ENCODE measurements around the gene MACROH2A2. TPM values are rescaled to one million over a fixed set of nuclear protein-coding genes. Genes with fewer than 3 reads are reported as not detected.

Gene MACROH2A2
- total RNA-seq, 1 donor from 2014 or later, result 8.2 TPM

- intact Hi-C loops (cut with DNase I), result no loop called here
- no peak for TF ChIP-seq CTCF (IDR thresholded peaks at IDR 0.05)
Observed at GRCh38 chr10:70124918-70125317, 72.3 kb downstream of the MACROH2A2 start.

GRCh38 chr10:70125918-70126552 is 73.4 kb downstream of the MACROH2A2 start:
- H3K4me1 ChIP-seq, result no peaks in the 10 kb centered on the region
- peaks cover 4 to 19% of the 10 kb centered on the region in 2 donors for H3K36me3 ChIP-seq
- intact Hi-C loops (cut with DNase I), result no loop called here
- no peak for TF ChIP-seq CTCF (IDR thresholded peaks at IDR 0.05)
- no peaks in the 10 kb centered on the region for H3K9me3 ChIP-seq
- H3K4me3 ChIP-seq, result no peak overlapping the region
- no peak for DNase-seq (ENCODE audit: low spot score in 2 of 2)
- H3K27me3 ChIP-seq, result no peaks in the 10 kb centered on the region
- no peak overlapping the region for H3K27ac ChIP-seq

More at GRCh38 chr10:70124918-70125317, 72.3 kb downstream of the MACROH2A2 start:
- Histone ChIP-seq H3K36me3 (peaks cover 12 to 31% of the 10 kb centered on the region in 2 donors), H3K27me3 (no peaks in the 10 kb centered on the region), H3K4me3 (no peak overlapping the region), H3K4me1 (no peaks in the 10 kb centered on the region), H3K27ac (no peak overlapping the region), H3K9me3 (no peaks in the 10 kb centered on the region)
- DNase-seq (ENCODE audit: low spot score in 2 of 2), result no peak

GRCh38 chr10:70126700-70127395 is 74.2 kb downstream of the MACROH2A2 start:
- intact Hi-C loops (cut with DNase I), result no loop called here
- DNase-seq (ENCODE audit: low spot score in 2 of 2), result no peak
- peaks cover 0 to 7% of the 10 kb centered on the region in 2 donors for H3K4me1 ChIP-seq
- H3K36me3 ChIP-seq, result peaks cover 4 to 16% of the 10 kb centered on the region in 2 donors
- no peak overlapping the region for H3K27ac ChIP-seq
- no peaks in the 10 kb centered on the region for H3K9me3 ChIP-seq
- H3K27me3 ChIP-seq, result no peaks in the 10 kb centered on the region
- H3K4me3 ChIP-seq, result no peak overlapping the region
- TF ChIP-seq CTCF (IDR thresholded peaks at IDR 0.05), result no peak

GRCh38 chr10:70130878-70131559 is 78.4 kb downstream of the MACROH2A2 start:
- intact Hi-C loops (cut with DNase I), result loop anchor here (10.0 kb wide), 1 partner anchor 234 kb away; no protein-coding TSS in a partner anchor
- TF ChIP-seq CTCF (IDR thresholded peaks at IDR 0.05), result no peak
- peaks cover 0 to 4% of the 10 kb centered on the region in 2 donors for H3K36me3 ChIP-seq
- H3K4me3 ChIP-seq, result peak overlapping the region in 1 of 2 donors; percentile 96
- DNase-seq (ENCODE audit: low spot score in 2 of 2), result peak in 1 of 2 donors; percentile 67
- no peaks in the 10 kb centered on the region for H3K9me3 ChIP-seq
- H3K4me1 ChIP-seq, result peaks cover 0 to 13% of the 10 kb centered on the region in 2 donors
- H3K27ac ChIP-seq, result peak overlapping the region; percentile 86 to 89
- H3K27me3 ChIP-seq, result no peaks in the 10 kb centered on the region

GRCh38 chr10:70131560-70131937 is 78.9 kb downstream of the MACROH2A2 start:
- intact Hi-C loops (cut with DNase I), result loop anchor here (10.0 kb wide), 1 partner anchor 233 kb away; no protein-coding TSS in a partner anchor
- peak in 1 of 2 donors; percentile 62 for DNase-seq (ENCODE audit: low spot score in 2 of 2)
- Histone ChIP-seq H3K27ac (peak overlapping the region; percentile 86 to 89), H3K9me3 (no peaks in the 10 kb centered on the region), H3K4me3 (peak overlapping the region; percentile 73 to 96), H3K4me1 (peaks cover 0 to 13% of the 10 kb centered on the region in 2 donors), H3K27me3 (no peaks in the 10 kb centered on the region), H3K36me3 (peaks cover 0 to 4% of the 10 kb centered on the region in 2 donors)
- no peak for TF ChIP-seq CTCF (IDR thresholded peaks at IDR 0.05)

Data from ascending aorta (tissue), 2 donors.